Activated T-cell treated with anti-CD3 and anti-CD28 coated beads, Interleukin-2, amount 50 U/mL, for 4 hours (primary cell): ENCODE data around the gene PATJ. TPM values are rescaled to one million over a fixed set of nuclear protein-coding genes. Genes with fewer than 3 reads are reported as not detected.
"Not testable (repeated sequence)": the region's sequence is repeated elsewhere in the genome, so short reads cannot be mapped to it uniquely, and the experiment has no call there.

Experiments used
- ATAC-seq, 2 donors: fragments of 200-7000 bp; cut with Tn5 transposase; one replicate each; pipeline ENCODE4 v1.10.0; 2021
- DNase-seq: peaks from one replicate; pipeline ENCODE4 v3.0.0-alpha.2; 2020
- H3K27me3 Mint-ChIP-seq: one replicate; pipeline ENCODE4 v1.8.0; 2021; ENCODE audit warnings: low read depth, mixed read lengths
- H3K36me3 Mint-ChIP-seq: one replicate; pipeline ENCODE4 v1.8.0; 2022; ENCODE audit warnings: mixed read lengths; ENCODE audit not compliant: insufficient read depth
- H3K4me1 Mint-ChIP-seq: one replicate; pipeline ENCODE4 v1.8.0; 2021; ENCODE audit warnings: low read depth, mixed read lengths
- H3K4me3 Mint-ChIP-seq: one replicate; pipeline ENCODE4 v1.8.0; 2021; ENCODE audit warnings: mild to moderate bottlenecking, moderate library complexity, mixed read lengths
- H3K9me3 Mint-ChIP-seq: one replicate; pipeline ENCODE4 v1.8.0; 2021; ENCODE audit warnings: mixed read lengths
- total RNA-seq, 3 donors: library from RNA; stranded (reverse); gene quantifications; one replicate each; pipeline ENCODE4 v1.2.1, GENCODE V29; 2021

The PATJ gene
- total RNA-seq, 3 donors from 2014 or later = 3.4 to 4.1 (median 3.9) TPM

- H3K36me3 Mint-ChIP-seq = no peaks in the 10 kb centered on the region
- no peaks in the 10 kb centered on the region for H3K4me1 Mint-ChIP-seq
- no peak overlapping the region for H3K4me3 Mint-ChIP-seq
- no peaks in the 10 kb centered on the region for H3K9me3 Mint-ChIP-seq
- ATAC-seq (no peak), DNase-seq (no peak)
- H3K27me3 Mint-ChIP-seq = peaks cover 5% of the 10 kb centered on the region
Observed at GRCh38 chr1:62177621-62178020, 435.3 kb downstream of the PATJ start.

- no peak for DNase-seq
- peaks cover 5% of the 10 kb centered on the region for H3K27me3 Mint-ChIP-seq
- no peaks in the 10 kb centered on the region for H3K36me3 Mint-ChIP-seq
- no peaks in the 10 kb centered on the region for H3K9me3 Mint-ChIP-seq
- no peak overlapping the region for H3K4me3 Mint-ChIP-seq
- no peak for ATAC-seq
- H3K4me1 Mint-ChIP-seq = no peaks in the 10 kb centered on the region
Observed at GRCh38 chr1:62178372-62178771, 436.1 kb downstream of the PATJ start.

GRCh38 chr1:62180054-62180453 is 437.8 kb downstream of the PATJ start:
- H3K4me1 Mint-ChIP-seq, H3K36me3 Mint-ChIP-seq, ATAC-seq, H3K9me3 Mint-ChIP-seq, DNase-seq, H3K4me3 Mint-ChIP-seq, H3K27me3 Mint-ChIP-seq: not testable (repeated sequence)

GRCh38 chr1:62180639-62181038 is 438.4 kb downstream of the PATJ start:
- no peaks in the 10 kb centered on the region for H3K36me3 Mint-ChIP-seq
- no peaks in the 10 kb centered on the region for H3K9me3 Mint-ChIP-seq
- H3K4me1 Mint-ChIP-seq = no peaks in the 10 kb centered on the region

GRCh38 chr1:62181532-62181931 is 439.3 kb downstream of the PATJ start:
- Mint-ChIP-seq H3K36me3 (no peaks in the 10 kb centered on the region), H3K27me3 (no peaks in the 10 kb centered on the region), H3K9me3 (no peaks in the 10 kb centered on the region), H3K4me1 (no peaks in the 10 kb centered on the region), H3K4me3 (no peak overlapping the region)
- no peak for ATAC-seq
- DNase-seq = no peak

More at GRCh38 chr1:62180639-62181038, 438.4 kb downstream of the PATJ start:
- ATAC-seq = no peak
- H3K27me3 Mint-ChIP-seq = no peaks in the 10 kb centered on the region
- H3K4me3 Mint-ChIP-seq = no peak overlapping the region
- no peak for DNase-seq

- not testable (repeated sequence) for ATAC-seq, H3K36me3 Mint-ChIP-seq, DNase-seq, H3K4me3 Mint-ChIP-seq, H3K4me1 Mint-ChIP-seq, H3K27me3 Mint-ChIP-seq, H3K9me3 Mint-ChIP-seq
Observed at GRCh38 chr1:62182157-62182556, 439.9 kb downstream of the PATJ start.

GRCh38 chr1:62183164-62184020 is 441.1 kb downstream of the PATJ start:
- not testable (repeated sequence) for H3K27me3 Mint-ChIP-seq, H3K9me3 Mint-ChIP-seq

GRCh38 chr1:62184336-62184735 is 442.1 kb downstream of the PATJ start:
- DNase-seq = no peak
- Mint-ChIP-seq H3K4me3 (no peak overlapping the region), H3K36me3 (no peaks in the 10 kb centered on the region), H3K9me3 (no peaks in the 10 kb centered on the region), H3K27me3 (no peaks in the 10 kb centered on the region), H3K4me1 (no peaks in the 10 kb centered on the region)
- ATAC-seq = no peak

More at GRCh38 chr1:62183164-62184020, 441.1 kb downstream of the PATJ start:
- ATAC-seq, H3K4me3 Mint-ChIP-seq, H3K4me1 Mint-ChIP-seq, H3K36me3 Mint-ChIP-seq, DNase-seq: not testable (repeated sequence)

- H3K27me3 Mint-ChIP-seq, ATAC-seq, H3K4me3 Mint-ChIP-seq, H3K4me1 Mint-ChIP-seq, H3K9me3 Mint-ChIP-seq, DNase-seq, H3K36me3 Mint-ChIP-seq: not testable (repeated sequence)
Observed at GRCh38 chr1:62185233-62185632, 443.0 kb downstream of the PATJ start.

- Mint-ChIP-seq H3K4me3 (no peak overlapping the region), H3K36me3 (no peaks in the 10 kb centered on the region)
- no peak for ATAC-seq
Observed at GRCh38 chr1:62185677-62186076, 443.4 kb downstream of the PATJ start.

GRCh38 chr1:62187548-62187947 is 445.3 kb downstream of the PATJ start:
- ATAC-seq = no peak
- Mint-ChIP-seq H3K4me3 (no peak overlapping the region), H3K36me3 (no peaks in the 10 kb centered on the region)

More at GRCh38 chr1:62185677-62186076, 443.4 kb downstream of the PATJ start:
- H3K27me3 Mint-ChIP-seq = no peaks in the 10 kb centered on the region
- no peak for DNase-seq
- H3K4me1 Mint-ChIP-seq = no peaks in the 10 kb centered on the region
- H3K9me3 Mint-ChIP-seq = no peaks in the 10 kb centered on the region

GRCh38 chr1:62188111-62188510 is 445.8 kb downstream of the PATJ start:
- ATAC-seq (no peak), DNase-seq (no peak)
- no peaks in the 10 kb centered on the region for H3K36me3 Mint-ChIP-seq
- no peaks in the 10 kb centered on the region for H3K4me1 Mint-ChIP-seq
- no peak overlapping the region for H3K4me3 Mint-ChIP-seq
- peaks cover 6% of the 10 kb centered on the region for H3K27me3 Mint-ChIP-seq
- H3K9me3 Mint-ChIP-seq = no peaks in the 10 kb centered on the region

More at GRCh38 chr1:62187548-62187947, 445.3 kb downstream of the PATJ start:
- Mint-ChIP-seq H3K27me3 (peaks cover under 1% of the 10 kb centered on the region), H3K4me1 (no peaks in the 10 kb centered on the region), H3K9me3 (no peaks in the 10 kb centered on the region)
- no peak for DNase-seq

GRCh38 chr1:62194651-62195544 is 452.6 kb downstream of the PATJ start, which contains the start of gene L1TD1:
TSS of gene L1TD1 (plus strand) at chr1:62194849. CDS start at chr1:62206629, 11,780 bp downstream.
- no peak within 1 kb of the TSS for H3K4me3 Mint-ChIP-seq

GRCh38 chr1:62196086-62196690 is 453.9 kb downstream of the PATJ start:
- Mint-ChIP-seq H3K9me3 (no peaks in the 10 kb centered on the region), H3K36me3 (no peaks in the 10 kb centered on the region), H3K4me3 (no peak overlapping the region), H3K27me3 (peaks cover 34% of the 10 kb centered on the region), H3K4me1 (peaks cover 2% of the 10 kb centered on the region)
- DNase-seq = no peak
- no peak for ATAC-seq

More at GRCh38 chr1:62194651-62195544, 452.6 kb downstream of the PATJ start, which contains the start of gene L1TD1:
- Mint-ChIP-seq H3K27me3 (peaks cover 34% of the 10 kb centered on the region), H3K4me1 (peaks cover 2% of the 10 kb centered on the region), H3K36me3 (no peaks in the 10 kb centered on the region), H3K9me3 (no peaks in the 10 kb centered on the region)
- no peak for DNase-seq
- ATAC-seq = peak in 1 of 2 donors; percentile 23
